Fibroblast of upper back skin (primary cell): Measurements from ENCODE around the gene SEC61B.
A peak's percentile ranks its signal among the peaks of the same experiment; 100 is the strongest.

Source experiments
- DNase-seq: peaks from one replicate; pipeline ENCODE4 v3.0.0-alpha.2; 2013

SEC61B gene

GRCh38 chr9:99239341-99240060 lies 17.4 kb downstream of the SEC61B start:
- DNase-seq, result peak; percentile 88

- no peak for DNase-seq
Observed at GRCh38 chr9:99241106-99241505, 19.0 kb downstream of the SEC61B start.

- no peak for DNase-seq
Observed at GRCh38 chr9:99244344-99245260, 22.5 kb downstream of the SEC61B start.

GRCh38 chr9:99249619-99250018 lies 27.5 kb downstream of the SEC61B start:
- DNase-seq, result no peak

GRCh38 chr9:99251157-99251556 lies 29.1 kb downstream of the SEC61B start:
- no peak for DNase-seq

- DNase-seq, result no peak
Observed at GRCh38 chr9:99253134-99253533, 31.1 kb downstream of the SEC61B start.

- no peak for DNase-seq
Observed at GRCh38 chr9:99253772-99254431, 31.8 kb downstream of the SEC61B start.

- no peak for DNase-seq
Observed at GRCh38 chr9:99255651-99256050, 33.6 kb downstream of the SEC61B start.

- no peak for DNase-seq
Observed at GRCh38 chr9:99257723-99258389, 35.8 kb downstream of the SEC61B start.

- no peak for DNase-seq
Observed at GRCh38 chr9:99259231-99259918, 37.3 kb downstream of the SEC61B start.

- DNase-seq, result no peak
Observed at GRCh38 chr9:99261923-99262322, 39.8 kb downstream of the SEC61B start.

- DNase-seq, result no peak
Observed at GRCh38 chr9:99262949-99263418, 40.9 kb downstream of the SEC61B start.

- no peak for DNase-seq
Observed at GRCh38 chr9:99264070-99264680, 42.1 kb downstream of the SEC61B start.

- DNase-seq, result no peak
Observed at GRCh38 chr9:99265691-99266090, 43.6 kb downstream of the SEC61B start.

- peak; percentile 77 for DNase-seq
Observed at GRCh38 chr9:99266255-99267023, 44.4 kb downstream of the SEC61B start.

- DNase-seq, result peak; percentile 83
Observed at GRCh38 chr9:99269416-99269815, 47.3 kb downstream of the SEC61B start.

- DNase-seq, result no peak
Observed at GRCh38 chr9:99270491-99270890, 48.4 kb downstream of the SEC61B start.

GRCh38 chr9:99272836-99273235 lies 50.8 kb downstream of the SEC61B start:
- no peak for DNase-seq

GRCh38 chr9:99274016-99274415 lies 51.9 kb downstream of the SEC61B start:
- no peak for DNase-seq

GRCh38 chr9:99274495-99274894 lies 52.4 kb downstream of the SEC61B start:
- no peak for DNase-seq
